Type B pancreatic cell (in vitro differentiated cells): ENCODE measurements around the gene PRR33. TPM values are rescaled to one million over a fixed set of nuclear protein-coding genes. Genes with fewer than 3 reads are reported as not detected.

Experiments used
- DNase-seq: peaks from one replicate; pipeline ENCODE4 v3.0.0; 2021; ENCODE audit warnings: mixed read lengths; ENCODE audit not compliant: unreplicated experiment; ENCODE audit errors: extremely low spot score
- H3K27ac Mint-ChIP-seq: 2 replicates; pipeline ENCODE4 v1.8.0; 2021; ENCODE audit warnings: mild to moderate bottlenecking, mixed read lengths
- H3K27me3 Mint-ChIP-seq: 2 replicates; pipeline ENCODE4 v1.8.0; 2021; ENCODE audit warnings: mixed read lengths
- H3K36me3 Mint-ChIP-seq: 2 replicates; pipeline ENCODE4 v1.8.0; 2021; ENCODE audit warnings: mixed read lengths
- H3K4me1 Mint-ChIP-seq: one replicate; pipeline ENCODE4 v1.8.0; 2021; ENCODE audit warnings: mixed read lengths; ENCODE audit not compliant: unreplicated experiment
- H3K4me3 Mint-ChIP-seq: 2 replicates; pipeline ENCODE4 v1.8.0; 2021; ENCODE audit warnings: mild to moderate bottlenecking, mixed read lengths
- H3K9me3 Mint-ChIP-seq: 2 replicates; pipeline ENCODE4 v1.8.0; 2021; ENCODE audit warnings: mixed read lengths
- CTCF ChIP-seq: fragments of 200-600 bp; sonication (generic); conservative IDR thresholded peaks from 2 replicates; pipeline ENCODE4 v1.5.0; 2021; ENCODE audit warnings: antibody characterized with exemption, mild to moderate bottlenecking
- total RNA-seq: library from RNA; stranded (reverse); gene quantifications from 2 replicates; pipeline ENCODE4 v1.2.1, GENCODE V29; 2021; ENCODE audit warnings: low replicate concordance

Gene PRR33
- total RNA-seq, 1 donor from 2014 or later: not detected

- Mint-ChIP-seq H3K4me1 (no peaks in the 10 kb centered on the region), H3K9me3 (no peaks in the 10 kb centered on the region), H3K36me3 (no peaks in the 10 kb centered on the region), H3K4me3 (no peak overlapping the region), H3K27ac (no peak overlapping the region), H3K27me3 (no peaks in the 10 kb centered on the region)
- no peak for DNase-seq
- TF ChIP-seq CTCF: no peak
Observed at GRCh38 chr11:1857064-1857463, 34.6 kb downstream of the PRR33 start.

- TF ChIP-seq CTCF: no peak
- H3K27ac Mint-ChIP-seq: no peak overlapping the region
- H3K4me1 Mint-ChIP-seq: no peaks in the 10 kb centered on the region
- DNase-seq: no peak
- H3K9me3 Mint-ChIP-seq: no peaks in the 10 kb centered on the region
- H3K36me3 Mint-ChIP-seq: no peaks in the 10 kb centered on the region
- no peaks in the 10 kb centered on the region for H3K27me3 Mint-ChIP-seq
- H3K4me3 Mint-ChIP-seq: no peak overlapping the region
Observed at GRCh38 chr11:1856306-1857005, 35.2 kb downstream of the PRR33 start.

- Mint-ChIP-seq H3K36me3 (no peaks in the 10 kb centered on the region), H3K4me1 (no peaks in the 10 kb centered on the region), H3K4me3 (no peak overlapping the region), H3K27me3 (no peaks in the 10 kb centered on the region), H3K27ac (no peak overlapping the region), H3K9me3 (no peaks in the 10 kb centered on the region)
- no peak for TF ChIP-seq CTCF
- no peak for DNase-seq
Observed at GRCh38 chr11:1855886-1856265, 35.8 kb downstream of the PRR33 start.

- Mint-ChIP-seq H3K4me1 (no peaks in the 10 kb centered on the region), H3K36me3 (no peaks in the 10 kb centered on the region), H3K4me3 (no peak overlapping the region), H3K27ac (no peak overlapping the region), H3K27me3 (no peaks in the 10 kb centered on the region), H3K9me3 (no peaks in the 10 kb centered on the region)
- DNase-seq: no peak
- TF ChIP-seq CTCF: no peak
Observed at GRCh38 chr11:1854949-1855885, 36.5 kb downstream of the PRR33 start.

GRCh38 chr11:1854132-1854948, 37.4 kb downstream of the PRR33 start:
- Mint-ChIP-seq H3K4me3 (no peak overlapping the region), H3K36me3 (no peaks in the 10 kb centered on the region), H3K27me3 (no peaks in the 10 kb centered on the region), H3K4me1 (no peaks in the 10 kb centered on the region), H3K27ac (no peak overlapping the region), H3K9me3 (no peaks in the 10 kb centered on the region)
- DNase-seq: no peak
- no peak for TF ChIP-seq CTCF
